HG02981 (cell line): ENCODE results near the gene ARHGEF19.

Experiments
- ATAC-seq: cut with Tn5 transposase; IDR thresholded peaks from one replicate; pipeline ENCODE4 v1.9.1; 2021; ENCODE audit warnings: mild to moderate bottlenecking, moderate library complexity; ENCODE audit not compliant: unreplicated experiment

The ARHGEF19 gene

GRCh38 chr1:16152481-16153087 is 59.9 kb downstream of the ARHGEF19 start:
- no peak for ATAC-seq

DNA sequence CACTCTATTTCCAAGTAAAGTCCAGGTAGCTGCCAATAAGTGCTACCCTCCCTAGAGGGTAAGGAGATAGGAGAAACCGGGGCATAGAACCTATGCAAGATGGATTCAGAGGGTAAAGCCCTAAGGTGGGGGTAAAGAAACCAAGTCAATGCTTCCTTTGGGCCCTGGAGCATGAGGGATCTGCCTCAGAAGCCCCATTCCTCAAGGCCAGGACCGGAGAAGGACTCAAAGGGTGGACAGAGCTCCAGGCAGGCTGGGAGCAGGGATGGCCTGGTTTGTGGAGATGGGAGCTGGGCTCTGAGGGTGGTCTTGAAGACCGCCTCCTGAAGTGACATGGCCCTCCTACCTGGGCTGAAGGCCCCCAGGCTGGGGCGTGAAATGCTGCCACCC is 60.5 kb downstream of the ARHGEF19 start:
- no peak for ATAC-seq

- ATAC-seq, result no peak
Observed at GRCh38 chr1:16151196-16151994, 61.1 kb downstream of the ARHGEF19 start.

- ATAC-seq, result no peak
Observed at GRCh38 chr1:16150508-16150907, 61.9 kb downstream of the ARHGEF19 start.

- no peak for ATAC-seq
Observed at GRCh38 chr1:16149702-16150488, 62.6 kb downstream of the ARHGEF19 start.

GRCh38 chr1:16149146-16149545 is 63.3 kb downstream of the ARHGEF19 start:
- ATAC-seq, result no peak

DNA sequence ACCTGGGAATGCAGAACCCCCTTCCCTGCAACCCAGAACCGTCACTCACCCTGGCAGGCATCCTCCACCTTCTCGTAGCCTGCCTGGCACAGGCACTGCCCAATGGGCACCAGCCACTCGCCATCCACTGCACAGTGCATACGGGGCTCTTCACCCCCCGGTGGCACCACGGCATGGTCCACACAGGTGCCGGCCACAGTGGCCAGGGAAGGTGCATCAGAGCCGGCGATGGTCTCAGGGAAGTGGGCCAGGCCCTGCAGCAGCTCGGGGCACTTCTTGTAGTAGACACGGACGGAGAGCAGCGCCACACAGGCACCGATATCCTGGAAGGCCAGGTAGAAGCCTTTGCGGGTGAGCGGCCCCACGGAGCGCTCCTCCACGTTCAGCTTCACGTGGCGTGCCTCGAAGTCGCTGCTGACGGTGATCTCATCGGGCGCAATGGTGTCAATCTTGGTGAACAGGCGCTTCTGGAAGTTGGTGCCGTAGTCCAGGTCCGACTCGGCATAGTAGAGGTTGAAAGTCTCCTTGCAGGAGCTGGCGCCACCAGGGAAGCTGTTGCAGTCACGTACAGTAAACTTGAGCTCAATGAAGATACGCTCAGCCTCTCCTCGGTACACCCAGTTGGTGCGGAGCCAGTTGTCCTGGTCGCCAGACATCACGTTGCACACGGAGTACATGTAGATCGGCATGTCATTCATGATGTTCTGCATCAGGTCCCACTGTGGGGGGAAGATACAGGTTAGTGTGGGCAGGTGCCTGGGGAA is 63.9 kb downstream of the ARHGEF19 start:
- ATAC-seq, result no peak
